Bronchial epithelial cell (primary cell): ENCODE results near the gene LSM4. TPM values are rescaled to one million over a fixed set of nuclear protein-coding genes. Genes with fewer than 3 reads are reported as not detected.

ENCODE experiments used
- DNase-seq: peaks from one replicate; pipeline ENCODE4 v3.0.0-alpha.2; 2010; ENCODE audit warnings: low read depth
- FAIRE-seq: peaks from 2 replicates; lab custom pipeline; 2011; peaks lifted over from hg19 to GRCh38; lab: Jason Lieb, UNC
- H3K27me3 ChIP-seq: 2 replicates; pipeline ENCODE4 v1.5.1; 2011; ENCODE audit warnings: low read length; ENCODE audit not compliant: control insufficient read depth, insufficient read depth
- H3K36me3 ChIP-seq: 2 replicates; pipeline ENCODE4 v1.5.1; 2011; ENCODE audit warnings: low read length; ENCODE audit not compliant: control insufficient read depth, insufficient read depth
- H3K4me3 ChIP-seq: 2 replicates; pipeline ENCODE4 v1.5.1; 2011; ENCODE audit warnings: mild to moderate bottlenecking, low read depth, low read length, control low read depth
- CTCF ChIP-seq: IDR thresholded peaks from 2 replicates; pipeline ENCODE4 v1.5.1; 2011; ENCODE audit warnings: mild to moderate bottlenecking, moderate library complexity, low read length, control low read depth, inconsistent platforms; ENCODE audit not compliant: insufficient read depth, severe bottlenecking
- total RNA-seq: library from RNA; depleted of rRNA; stranded (reverse); fragments of >200 nt; gene quantifications from 2 replicates; pipeline ENCODE4 v1.2.1, GENCODE V29; 2014

Gene LSM4
- total RNA-seq, 1 donor from 2014 or later = 208 TPM

- FAIRE-seq (no peak), DNase-seq (no peak)
- TF ChIP-seq CTCF = no peak
- Histone ChIP-seq H3K27me3 (no peaks in the 10 kb centered on the region), H3K4me3 (no peak overlapping the region), H3K36me3 (no peaks in the 10 kb centered on the region)
Observed at GRCh38 chr19:18291019-18291524, 31.8 kb downstream of the LSM4 start.

- H3K4me3 ChIP-seq = no peak overlapping the region
- DNase-seq (no peak), FAIRE-seq (no peak)
- TF ChIP-seq CTCF = no peak
- no peaks in the 10 kb centered on the region for H3K36me3 ChIP-seq
- H3K27me3 ChIP-seq = no peaks in the 10 kb centered on the region
Observed at GRCh38 chr19:18290302-18291018, 32.4 kb downstream of the LSM4 start.

- TF ChIP-seq CTCF = no peak
- DNase-seq = no peak
- FAIRE-seq = no peak
Observed at GRCh38 chr19:18289471-18290301, 33.2 kb downstream of the LSM4 start.

GRCh38 chr19:18287836-18288772 is 34.8 kb downstream of the LSM4 start:
- no peaks in the 10 kb centered on the region for H3K27me3 ChIP-seq
- no peak for TF ChIP-seq CTCF
- no peaks in the 10 kb centered on the region for H3K36me3 ChIP-seq
- H3K4me3 ChIP-seq = no peak overlapping the region
- DNase-seq (no peak), FAIRE-seq (no peak)

More at GRCh38 chr19:18289471-18290301, 33.2 kb downstream of the LSM4 start:
- no peaks in the 10 kb centered on the region for H3K36me3 ChIP-seq
- no peak overlapping the region for H3K4me3 ChIP-seq
- no peaks in the 10 kb centered on the region for H3K27me3 ChIP-seq

- FAIRE-seq (no peak), DNase-seq (no peak)
- Histone ChIP-seq H3K4me3 (no peak overlapping the region), H3K27me3 (no peaks in the 10 kb centered on the region), H3K36me3 (no peaks in the 10 kb centered on the region)
- TF ChIP-seq CTCF = no peak
Observed at GRCh38 chr19:18286973-18287635, 35.8 kb downstream of the LSM4 start.
